HFFc6 (cell line): ENCODE results near the gene PHF21A. TPM values are rescaled to one million over a fixed set of nuclear protein-coding genes. Genes with fewer than 3 reads are reported as not detected.

Experiments
- DNase-seq: peaks from one replicate; pipeline ENCODE4 v3.0.0-alpha.2; 2018
- H3K27ac Mint-ChIP-seq: 2 replicates; pipeline ENCODE4 v1.8.0; 2020; ENCODE audit warnings: mild to moderate bottlenecking, mixed read lengths
- H3K27me3 Mint-ChIP-seq: 2 replicates; pipeline ENCODE4 v1.8.0; 2021; ENCODE audit warnings: mild to moderate bottlenecking, moderate library complexity, mixed read lengths; ENCODE audit not compliant: insufficient read depth
- H3K36me3 Mint-ChIP-seq: 2 replicates; pipeline ENCODE4 v1.8.0; 2021; ENCODE audit warnings: low read depth, mixed read lengths
- H3K4me1 Mint-ChIP-seq: 2 replicates; pipeline ENCODE4 v1.8.0; 2020; ENCODE audit warnings: low read depth, mixed read lengths
- H3K4me3 Mint-ChIP-seq: 2 replicates; pipeline ENCODE4 v1.8.0; 2020; ENCODE audit warnings: mild to moderate bottlenecking, moderate library complexity, mixed read lengths
- H3K9me3 Mint-ChIP-seq: 2 replicates; pipeline ENCODE4 v1.8.0; 2020; ENCODE audit warnings: mild to moderate bottlenecking, mixed read lengths
- total RNA-seq, 6 experiments: library from RNA; stranded (reverse); fragmentation: NEBNext Ultra II Directional; extraction: Animal tissue kit (Norgen Biotek cat#: 25700); gene quantifications; 2 replicates in 1 of 6; 3 replicates in 5 of 6; pipeline ENCODE4 v1.2.3, GENCODE V29; 2021
- TF ChIP-seq, protein P1 (sequence below): fragments of 200-600 bp; sonication (generic); IDR thresholded peaks from 2 replicates; pipeline ENCODE4 v1.5.0; 2021; ENCODE audit warnings: antibody characterized with exemption, mild to moderate bottlenecking

The PHF21A gene
- total RNA-seq, 6 experiments from 2014 or later, result 25.5 to 32.4 (median 26.2) TPM

DNA sequence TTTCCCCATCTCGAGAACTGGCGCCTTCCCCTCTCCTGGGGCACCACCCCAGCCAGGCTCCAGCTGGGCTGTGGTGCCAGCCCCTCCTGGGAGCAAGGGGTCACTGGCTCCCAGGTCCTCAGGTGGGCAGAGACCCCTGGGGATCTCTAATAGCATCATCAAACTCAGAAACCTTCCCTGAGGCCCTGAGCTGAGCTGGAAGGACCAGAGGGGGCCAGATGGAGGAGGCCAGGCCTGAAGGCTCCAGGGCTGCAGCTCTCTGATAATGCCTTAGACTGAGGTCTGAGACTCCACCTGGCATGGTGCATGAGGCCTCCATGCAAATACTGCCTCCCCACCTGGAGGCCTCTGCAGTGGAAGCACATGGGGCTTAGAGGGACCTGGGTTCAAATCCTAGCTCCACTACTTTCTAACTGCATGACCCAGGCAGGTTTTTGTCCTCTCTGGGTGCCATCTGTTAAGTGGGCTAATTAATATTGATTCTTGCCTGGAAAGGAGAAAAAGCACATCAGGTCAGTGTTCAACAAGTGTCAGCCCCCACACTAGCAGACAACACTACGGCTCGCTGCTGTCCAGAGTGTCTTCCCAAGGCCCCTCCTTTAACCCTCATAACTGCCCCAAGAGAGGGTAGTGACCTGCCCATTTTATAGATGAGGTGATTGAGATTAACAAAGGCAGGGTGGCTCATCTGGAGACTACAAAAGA lies 234.3 kb downstream of the PHF21A start:
- H3K27ac Mint-ChIP-seq, result no peak overlapping the region
- H3K4me3 Mint-ChIP-seq, result no peak overlapping the region
- TF ChIP-seq, protein P1, sequence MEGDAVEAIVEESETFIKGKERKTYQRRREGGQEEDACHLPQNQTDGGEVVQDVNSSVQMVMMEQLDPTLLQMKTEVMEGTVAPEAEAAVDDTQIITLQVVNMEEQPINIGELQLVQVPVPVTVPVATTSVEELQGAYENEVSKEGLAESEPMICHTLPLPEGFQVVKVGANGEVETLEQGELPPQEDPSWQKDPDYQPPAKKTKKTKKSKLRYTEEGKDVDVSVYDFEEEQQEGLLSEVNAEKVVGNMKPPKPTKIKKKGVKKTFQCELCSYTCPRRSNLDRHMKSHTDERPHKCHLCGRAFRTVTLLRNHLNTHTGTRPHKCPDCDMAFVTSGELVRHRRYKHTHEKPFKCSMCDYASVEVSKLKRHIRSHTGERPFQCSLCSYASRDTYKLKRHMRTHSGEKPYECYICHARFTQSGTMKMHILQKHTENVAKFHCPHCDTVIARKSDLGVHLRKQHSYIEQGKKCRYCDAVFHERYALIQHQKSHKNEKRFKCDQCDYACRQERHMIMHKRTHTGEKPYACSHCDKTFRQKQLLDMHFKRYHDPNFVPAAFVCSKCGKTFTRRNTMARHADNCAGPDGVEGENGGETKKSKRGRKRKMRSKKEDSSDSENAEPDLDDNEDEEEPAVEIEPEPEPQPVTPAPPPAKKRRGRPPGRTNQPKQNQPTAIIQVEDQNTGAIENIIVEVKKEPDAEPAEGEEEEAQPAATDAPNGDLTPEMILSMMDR, result no peak
- H3K9me3 Mint-ChIP-seq, result no peaks in the 10 kb centered on the region
- H3K36me3 Mint-ChIP-seq, result peaks cover 5% of the 10 kb centered on the region
- no peaks in the 10 kb centered on the region for H3K4me1 Mint-ChIP-seq
- H3K27me3 Mint-ChIP-seq, result peaks cover 17% of the 10 kb centered on the region
- DNase-seq, result no peak

DNA sequence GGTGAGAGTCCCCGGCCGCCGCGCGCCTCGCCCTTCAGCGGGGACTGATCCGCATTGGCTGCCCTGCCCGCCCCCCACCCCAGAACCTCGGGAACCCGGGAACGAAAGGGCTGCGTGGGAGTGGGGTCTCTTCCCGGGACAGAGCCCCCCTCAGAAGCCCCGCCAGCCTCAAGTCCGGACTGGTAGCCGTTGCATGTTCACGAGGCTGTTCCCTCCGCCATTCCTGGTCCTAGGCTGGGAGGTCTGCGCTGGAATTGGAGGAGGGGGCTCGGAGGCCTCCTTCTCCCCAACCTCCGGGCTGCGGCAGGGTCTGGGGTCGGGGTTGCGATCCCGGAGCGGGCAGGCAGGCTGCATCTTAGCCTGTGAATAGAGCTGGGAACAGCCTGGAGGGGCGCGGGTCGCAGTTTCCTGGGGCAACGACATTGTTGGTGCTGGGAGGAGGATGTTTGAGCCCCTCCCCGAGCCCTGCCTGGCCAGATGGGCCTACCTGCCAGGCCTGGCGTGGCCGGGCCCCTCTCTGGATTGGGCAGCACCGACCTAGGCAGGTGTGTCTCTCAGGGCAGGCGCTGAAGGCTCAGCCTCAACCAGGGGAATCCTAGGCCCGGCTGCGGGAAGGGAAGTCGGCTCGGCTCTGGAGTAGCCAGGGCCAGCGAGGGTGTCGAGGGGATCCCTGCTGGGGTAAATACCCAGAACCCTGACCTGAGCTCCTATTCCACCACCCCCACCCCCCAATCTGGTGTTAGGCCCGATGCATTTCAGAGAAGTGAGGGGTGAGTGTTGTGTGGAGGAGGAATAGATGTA lies 235.1 kb downstream of the PHF21A start:
- DNase-seq, result no peak
- Mint-ChIP-seq H3K4me3 (no peak overlapping the region), H3K4me1 (no peaks in the 10 kb centered on the region), H3K27me3 (peaks cover 14% of the 10 kb centered on the region), H3K36me3 (peaks cover 5% of the 10 kb centered on the region), H3K27ac (no peak overlapping the region), H3K9me3 (no peaks in the 10 kb centered on the region)
- TF ChIP-seq, protein P1, result no peak

DNA sequence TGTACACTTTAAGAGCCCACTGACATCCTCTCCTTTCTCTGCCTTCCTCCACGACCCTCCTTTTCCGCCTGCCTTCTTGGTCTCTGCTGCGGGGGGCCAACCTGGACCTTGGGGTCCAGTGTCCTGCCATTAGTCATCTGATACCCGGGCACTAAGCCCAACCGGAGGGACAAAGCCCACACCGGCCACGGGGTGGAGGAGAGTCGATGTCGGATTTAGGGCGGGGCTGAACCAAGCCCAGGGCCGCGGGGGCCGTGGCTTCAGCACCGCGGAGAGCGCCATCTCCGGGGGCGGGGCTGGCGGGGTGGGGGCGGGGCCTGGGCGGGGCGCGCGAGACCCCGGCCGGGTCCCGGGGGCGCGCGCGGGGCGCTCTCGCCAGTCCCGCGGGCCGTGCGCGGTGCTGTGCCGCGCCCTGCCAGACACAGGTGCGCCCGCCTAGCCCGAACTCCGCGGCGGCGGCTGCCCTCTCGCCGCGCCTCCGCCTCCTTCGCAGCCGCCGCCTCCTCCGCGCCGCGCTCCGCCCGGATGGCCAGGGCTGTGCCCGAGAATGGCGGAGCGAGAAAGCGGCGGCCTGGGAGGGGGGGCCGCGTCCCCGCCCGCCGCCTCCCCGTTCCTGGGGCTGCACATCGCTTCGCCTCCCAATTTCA lies 235.9 kb downstream of the PHF21A start, which contains the start of gene MAPK8IP1:
Gene MAPK8IP1, plus strand, starts transcription at position 378 of the 647 bp plus-strand sequence. Its CDS starts 170 bp downstream, at position 548.
- Mint-ChIP-seq H3K4me1 (peaks cover 4% of the 10 kb centered on the region), H3K36me3 (peaks cover 5% of the 10 kb centered on the region), H3K4me3 (peak within 1 kb of the TSS; percentile 57), H3K27me3 (peaks cover 12% of the 10 kb centered on the region), H3K27ac (no peak within 1 kb of the TSS), H3K9me3 (no peaks in the 10 kb centered on the region)
- no peak for DNase-seq
- TF ChIP-seq, protein P1, result no peak

DNA sequence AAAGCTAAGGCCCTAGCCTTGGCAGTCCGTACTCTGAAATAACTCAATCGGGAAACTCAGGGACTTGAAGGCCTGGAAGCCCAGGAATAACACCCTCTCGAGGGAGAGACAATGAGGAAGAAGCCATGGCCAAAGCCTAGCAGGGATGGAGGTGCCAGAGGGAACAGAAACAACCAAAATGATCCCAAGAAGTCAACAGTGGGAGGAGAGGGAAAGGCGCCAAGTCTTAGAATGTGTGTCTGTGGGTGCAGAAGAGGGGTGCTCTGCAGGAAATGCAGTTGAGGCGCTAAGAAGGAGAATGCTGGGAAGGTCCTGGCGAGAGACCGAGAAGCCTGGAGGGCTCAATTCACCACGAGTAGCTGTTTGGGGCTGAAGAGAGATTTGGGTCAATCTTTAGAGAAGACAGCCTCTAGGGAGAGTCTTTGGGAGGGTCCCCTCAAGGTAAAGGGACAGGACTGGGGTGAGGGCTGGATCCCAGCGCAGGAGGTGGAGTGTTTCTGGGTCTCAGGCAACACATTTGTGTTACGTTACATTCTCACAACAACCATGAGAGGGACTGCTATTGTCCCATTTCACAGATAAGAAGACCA lies 236.6 kb downstream of the PHF21A start:
- DNase-seq, result no peak
- no peaks in the 10 kb centered on the region for H3K9me3 Mint-ChIP-seq

More for the DNA sequence above, 236.6 kb downstream of the PHF21A start:
- peaks cover 10% of the 10 kb centered on the region for H3K27me3 Mint-ChIP-seq
- peaks cover 6% of the 10 kb centered on the region for H3K36me3 Mint-ChIP-seq
- peak overlapping the region; percentile 57 for H3K4me3 Mint-ChIP-seq
- H3K27ac Mint-ChIP-seq, result no peak overlapping the region
- TF ChIP-seq, protein P1, result no peak
- peaks cover 11% of the 10 kb centered on the region for H3K4me1 Mint-ChIP-seq

Other genes with a start within 250 kb of the PHF21A start
- gene MAPK8IP1, start 235.8 kb downstream of the PHF21A start, total RNA-seq, result 10 to 100 TPM in 1 of 6 experiments, 1 to 10 TPM in 5; 7.4 to 10.0 (median 8.7) TPM
- gene FREY1, start 214.2 kb downstream of the PHF21A start, total RNA-seq, result under 1 TPM; 0.38 to 0.74 (median 0.68) TPM
- 10 to 100 TPM; 23.4 to 27.2 (median 25.9) TPM for gene PEX16, start 203.6 kb downstream of the PHF21A start, total RNA-seq
- not detected for gene LARGE2, start 198.8 kb downstream of the PHF21A start, total RNA-seq
- gene CREB3L1, start 156.2 kb upstream of the PHF21A start, total RNA-seq, result 100 to 1,000 TPM; 282 to 328 (median 310) TPM
- gene DGKZ, start 226.0 kb upstream of the PHF21A start, total RNA-seq, result 10 to 100 TPM; 40.4 to 49.8 (median 46.2) TPM